Adipose tissue (tissue), 3 donors: Measurements from ENCODE around the gene SREBF1. TPM values are rescaled to one million over a fixed set of nuclear protein-coding genes. Genes with fewer than 3 reads are reported as not detected.

Experiments
- H3K27ac ChIP-seq: one replicate; pipeline ENCODE4 v1.5.1; 2013; ENCODE audit warnings: low read depth, low read length
- WGBS, 3 donors: extraction: QIAGEN DNeasy Blood & Tissue Kit; methylation state at CpG; one replicate each; pipeline ENCODE4 v1.1.7; 2013; 5-methylcytosine and 5-hydroxymethylcytosine counted together
- polyA plus RNA-seq, 3 donors: library from polyadenylated mRNA; stranded (reverse); fragments of 200-250 nt; gene quantifications; one replicate each; pipeline ENCODE4 v1.2.3, GENCODE V29; 2013
- donor health status: healthy with polysubstance abuse.
- donor health status: Bipolar disorder and iron deficiency.
- donor health status: healthy.

SREBF1 gene
- polyA plus RNA-seq, 3 donors: 81.5 to 282 (median 109) TPM

GRCh38 chr17:17778308-17779014, 58.3 kb downstream of the SREBF1 start:
- 55 to 68% (median 61%) methylated on average over 8 of the region's 8 CpGs for WGBS, 3 donors
- H3K27ac ChIP-seq: no peak overlapping the region

- WGBS, 3 donors: 70 to 85% (median 81%) methylated on average over 3 of the region's 3 CpGs
Measured at GRCh38 chr17:17776889-17777288, 59.9 kb downstream of the SREBF1 start.

DNA sequence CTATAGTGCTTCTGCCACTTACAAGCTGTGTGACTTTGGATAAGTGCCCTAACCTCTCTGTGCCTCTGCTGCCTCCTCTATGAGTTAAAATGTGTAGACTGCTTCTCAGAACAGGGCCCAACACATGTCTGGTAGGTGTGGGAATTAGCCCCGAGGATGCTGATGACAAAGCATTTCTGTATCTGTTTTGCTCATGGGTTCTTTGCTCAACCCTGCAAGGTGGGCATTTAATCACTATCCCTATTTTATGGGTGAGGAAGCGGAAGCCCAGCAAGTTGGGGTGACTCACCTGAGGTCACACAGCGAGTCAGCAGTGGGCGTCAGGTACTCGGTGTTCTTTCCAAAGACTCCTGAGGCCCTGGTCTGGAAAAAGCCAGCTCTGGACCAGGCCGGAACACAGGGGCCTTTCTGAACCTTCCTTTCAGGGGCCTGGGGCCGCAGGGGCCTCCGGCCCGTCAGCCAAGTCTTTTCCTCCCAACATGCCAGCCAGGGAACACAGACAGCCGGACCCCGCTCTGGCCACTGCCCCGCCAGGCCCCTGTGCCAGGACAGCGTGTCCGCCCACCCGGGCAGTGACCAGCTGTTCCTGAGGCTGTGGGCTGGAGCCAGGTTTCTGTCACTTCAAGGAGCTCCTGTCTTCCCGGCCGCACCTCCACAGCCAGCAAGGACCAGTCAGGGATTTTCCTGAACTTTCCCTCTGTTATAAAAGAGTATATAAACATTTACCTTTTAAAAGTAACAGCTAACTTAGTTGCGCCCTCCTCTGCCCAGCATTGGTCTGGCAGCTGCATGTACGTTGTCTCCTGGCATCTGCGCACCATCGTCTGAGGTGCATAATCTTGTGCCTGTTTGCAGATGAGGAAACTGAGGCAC, 62.5 kb downstream of the SREBF1 start:
- 41 to 75% (median 69%) methylated on average over 21 of the region's 21 CpGs for WGBS, 3 donors
- H3K27ac ChIP-seq: no peak overlapping the region

More at GRCh38 chr17:17776889-17777288, 59.9 kb downstream of the SREBF1 start:
- no peak overlapping the region for H3K27ac ChIP-seq

DNA sequence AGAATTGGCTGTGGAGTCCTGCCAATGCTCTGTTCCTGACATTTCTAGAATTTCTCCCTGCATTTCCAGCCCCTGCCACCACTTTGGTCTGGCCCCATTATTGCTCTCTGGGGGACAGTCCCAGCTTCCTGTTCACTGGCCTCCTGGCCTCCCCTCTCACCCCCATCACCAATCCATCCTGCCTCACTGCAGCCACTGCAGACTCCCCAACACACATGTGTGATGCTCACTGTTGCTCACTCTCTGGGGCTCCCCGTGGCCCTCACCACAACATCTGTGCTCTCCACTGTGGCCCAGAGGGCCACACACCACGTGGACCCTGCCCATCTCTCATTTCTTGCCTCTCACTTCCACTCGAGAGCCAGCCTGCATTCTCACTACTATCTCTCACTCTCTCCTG, 64.6 kb downstream of the SREBF1 start:
- 51 to 77% (median 67%) methylated on average over 3 of the region's 3 CpGs for WGBS, 3 donors
- H3K27ac ChIP-seq: no peak overlapping the region

- 90 to 95% (median 93%) methylated on average over 10 of the region's 10 CpGs for WGBS, 3 donors
- no peak overlapping the region for H3K27ac ChIP-seq
Measured at GRCh38 chr17:17771498-17772201, 65.1 kb downstream of the SREBF1 start.

- WGBS, 3 donors: 77 to 84% (median 78%) methylated on average over 13 of the region's 13 CpGs
- no peak overlapping the region for H3K27ac ChIP-seq
Measured at GRCh38 chr17:17770632-17771044, 66.1 kb downstream of the SREBF1 start.

DNA sequence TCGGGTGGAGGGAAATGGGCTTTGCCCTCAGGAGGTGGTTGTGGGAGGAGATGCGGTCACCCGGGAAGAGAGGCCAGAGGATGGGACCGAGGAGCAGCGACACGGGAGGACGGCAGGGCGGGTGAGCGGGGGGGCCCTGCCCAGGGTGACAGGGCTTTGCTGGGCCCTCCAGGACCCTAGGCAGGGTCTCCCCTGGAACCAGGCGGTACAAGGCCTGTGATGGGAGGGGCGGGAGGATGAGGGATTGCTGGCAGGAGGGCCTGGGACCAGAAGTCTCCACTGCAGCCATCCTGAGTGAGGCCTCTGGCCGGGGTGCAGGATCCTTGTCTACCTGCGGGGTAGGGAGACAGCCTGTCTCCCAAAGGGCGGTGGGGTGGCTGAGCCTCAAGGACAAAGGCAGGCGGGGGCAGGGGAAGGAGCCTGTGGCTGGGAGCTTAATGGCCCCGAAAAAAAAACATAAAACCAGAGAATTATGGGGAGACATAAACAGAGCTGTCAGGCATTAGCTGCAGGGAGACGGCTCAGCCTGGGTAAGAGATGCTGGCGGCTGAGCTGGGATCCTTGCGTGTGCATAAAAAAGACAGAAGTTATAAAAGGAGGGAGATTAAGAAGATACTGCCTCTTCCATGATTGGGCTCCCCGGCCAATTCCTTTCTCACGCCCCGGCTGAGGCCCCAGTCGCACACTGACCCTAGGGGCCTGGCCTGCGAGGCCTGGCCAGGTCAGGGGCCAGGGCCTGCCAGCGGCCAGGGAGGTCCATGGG, 66.7 kb downstream of the SREBF1 start:
- 75 to 85% (median 85%) methylated on average over 23 to 25 of the region's 25 CpGs for WGBS, 3 donors
- H3K27ac ChIP-seq: no peak overlapping the region

GRCh38 chr17:17768424-17769088, 68.2 kb downstream of the SREBF1 start:
- H3K27ac ChIP-seq: no peak overlapping the region
- 55 to 65% (median 60%) methylated on average over 14 of the region's 14 CpGs for WGBS, 3 donors

- WGBS, 3 donors: 85 to 89% (median 85%) methylated on average over 6 of the region's 6 CpGs
- no peak overlapping the region for H3K27ac ChIP-seq
Measured at GRCh38 chr17:17767887-17768418, 68.8 kb downstream of the SREBF1 start.

GRCh38 chr17:17767154-17767869, 69.5 kb downstream of the SREBF1 start:
- no peak overlapping the region for H3K27ac ChIP-seq
- 82 to 87% (median 87%) methylated on average over 7 of the region's 7 CpGs for WGBS, 3 donors

DNA sequence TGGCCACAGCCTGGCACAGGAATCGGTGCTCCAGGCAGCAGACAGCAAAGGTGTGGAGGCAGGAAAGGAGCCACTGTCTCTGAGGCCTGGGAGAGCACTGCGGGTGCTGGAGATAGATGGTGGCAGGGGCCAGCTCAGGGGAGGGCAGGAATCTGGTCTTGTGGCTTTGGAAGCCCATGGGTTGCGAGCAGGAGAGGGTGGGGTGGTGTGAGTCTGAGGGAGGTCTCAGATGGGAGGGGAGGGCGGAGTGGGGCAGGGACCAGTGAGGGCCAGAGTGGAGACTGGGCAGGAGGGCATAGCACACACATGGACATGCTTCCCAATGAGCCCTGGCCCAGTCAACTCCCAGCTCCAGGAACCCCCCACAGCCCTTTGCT, 70.1 kb downstream of the SREBF1 start:
- WGBS, 3 donors: 78 to 91% (median 88%) methylated on average over 4 of the region's 4 CpGs

GRCh38 chr17:17766077-17766743, 70.6 kb downstream of the SREBF1 start:
- 84 to 91% (median 88%) methylated on average over 20 of the region's 20 CpGs for WGBS, 3 donors
- no peak overlapping the region for H3K27ac ChIP-seq

More for the DNA sequence above, 70.1 kb downstream of the SREBF1 start:
- no peak overlapping the region for H3K27ac ChIP-seq

- WGBS, 3 donors: 84 to 87% (median 87%) methylated on average over 14 of the region's 14 CpGs
- H3K27ac ChIP-seq: no peak overlapping the region
Measured at GRCh38 chr17:17765359-17766076, 71.3 kb downstream of the SREBF1 start.

DNA sequence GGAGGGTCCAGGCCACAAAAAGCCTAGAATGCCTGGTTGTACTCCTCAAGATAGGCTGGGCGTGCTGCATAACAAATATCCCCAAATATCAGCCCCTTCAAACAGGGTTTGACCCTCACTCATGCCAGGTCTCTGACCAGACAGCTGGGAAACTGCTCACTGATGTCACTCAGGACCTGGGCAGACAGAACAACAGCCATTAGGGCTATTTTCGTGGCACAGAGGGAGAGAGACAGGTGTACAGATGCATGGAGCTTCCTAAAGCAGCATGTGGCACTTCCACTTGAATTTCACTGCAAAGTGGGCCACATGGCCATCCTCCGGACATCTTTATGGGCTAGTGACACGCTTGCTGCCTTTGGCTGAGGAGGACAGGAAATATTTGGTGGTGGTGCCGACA, 73.1 kb downstream of the SREBF1 start:
- 72 to 80% (median 78%) methylated on average over 5 of the region's 5 CpGs for WGBS, 3 donors
- no peak overlapping the region for H3K27ac ChIP-seq

DNA sequence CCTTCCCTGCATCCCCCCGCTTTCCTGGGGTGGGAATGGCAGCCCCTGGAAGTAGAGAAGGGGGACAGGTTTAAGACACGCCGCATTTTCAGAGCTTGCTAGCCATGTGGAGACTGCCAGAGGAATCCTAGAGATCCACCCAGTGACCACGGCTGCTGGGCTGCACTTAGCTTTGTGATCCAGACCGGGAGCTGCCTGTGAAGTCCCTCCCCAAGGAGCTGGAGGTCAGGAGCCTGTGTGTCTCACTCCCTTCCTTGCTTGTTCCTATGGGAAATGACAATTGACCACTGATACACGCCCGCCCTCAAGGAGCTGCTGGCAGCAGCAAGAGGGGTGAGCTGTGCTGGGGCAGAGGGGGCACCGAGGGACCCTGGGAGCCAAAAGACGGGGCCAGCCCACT, 73.7 kb downstream of the SREBF1 start:
- 70 to 76% (median 73%) methylated on average over 9 of the region's 9 CpGs for WGBS, 3 donors
- H3K27ac ChIP-seq: no peak overlapping the region

DNA sequence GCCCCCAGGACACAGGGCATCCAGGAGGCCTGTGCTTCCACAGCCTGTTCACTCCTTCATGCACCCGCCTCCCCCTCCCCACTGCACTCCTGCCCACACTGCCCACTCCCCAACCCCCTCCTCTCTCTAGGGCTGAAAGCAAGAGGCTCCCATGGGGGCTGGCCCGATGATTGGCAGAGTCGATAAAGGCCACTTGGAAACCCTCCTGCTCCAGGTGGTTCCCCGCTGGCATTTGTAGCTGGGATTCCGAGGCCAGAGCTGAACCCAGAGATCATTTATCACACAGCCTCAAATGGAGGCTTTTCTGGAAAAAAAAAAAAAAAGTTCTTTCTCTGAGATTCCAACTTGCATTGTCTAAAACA, 74.1 kb downstream of the SREBF1 start:
- 32 to 66% (median 65%) methylated on average over 5 of the region's 5 CpGs for WGBS, 3 donors
- H3K27ac ChIP-seq: no peak overlapping the region
